Tibial artery (tissue), 4 donors: ENCODE data around the gene TAS2R7.

Experiments
- DNase-seq, 2 donors: peaks; one replicate each; pipeline ENCODE4 v3.0.0-alpha.2; 2019
- H3K27ac ChIP-seq, 2 donors: fragments of 200-600 bp; sonication (generic) in 1 of 2; 1 replicate in 1 of 2; 2 replicates in 1 of 2; pipeline ENCODE4 v1.5.1; 2018 to 2019; ENCODE audit warnings: mild to moderate bottlenecking in 1 of 2
- H3K27me3 ChIP-seq, 2 donors: fragments of 200-600 bp; sonication (generic) in 1 of 2; one replicate each; pipeline versions ENCODE4 v1.5.1 to v1.6.0; 2016 to 2019
- H3K36me3 ChIP-seq, 3 donors: fragments of 200-600 bp; sonication (generic) in 2 of 3; one replicate each; pipeline ENCODE4 v1.5.1; 2016 to 2019; ENCODE audit warnings: mild to moderate bottlenecking in 2 of 3
- H3K4me1 ChIP-seq, 4 donors: fragments of 200-600 bp; sonication (generic) in 2 of 4; 1 replicate in 3 of 4; 2 replicates in 1 of 4; pipeline ENCODE4 v1.5.1; 2016 to 2019
- H3K4me3 ChIP-seq, 2 donors: fragments of 200-600 bp; sonication (generic) in 1 of 2; 1 replicate in 1 of 2; 2 replicates in 1 of 2; pipeline ENCODE4 v1.5.1; 2018 to 2019; ENCODE audit warnings: mild to moderate bottlenecking in 2 of 2
- H3K9me3 ChIP-seq, 3 donors: fragments of 200-600 bp; sonication (generic) in 1 of 3; one replicate each; pipeline ENCODE4 v1.5.1; 2016 to 2019
- CTCF ChIP-seq, 2 experiments: fragments of 200-600 bp in 1 of 2; fragments of 450-650 bp in 1 of 2; IDR thresholded peaks; one replicate each; pipeline ENCODE4 v1.5.1; 2017 to 2019; ENCODE audit warnings: antibody characterized with exemption in 2 of 2, mild to moderate bottlenecking in 1 of 2, moderate library complexity in 1 of 2
- intact Hi-C: fragments of 100-400 bp; cut with DNase I; formaldehyde crosslinking; loops from one replicate; pipeline ENCODE4 v1.15.0; 2023; ENCODE audit warnings: low total_unique reads

Gene TAS2R7

GRCh38 chr12:10838461-10838860 is 36.0 kb upstream of the TAS2R7 start:
- Histone ChIP-seq H3K27me3 (no peaks in the 10 kb centered on the region), H3K27ac (no peak overlapping the region), H3K4me3 (no peak overlapping the region), H3K36me3 (peaks cover 0 to 16% (median 10%) of the 10 kb centered on the region in 3 donors), H3K9me3 (peaks cover 0 to 5% (median 0%) of the 10 kb centered on the region in 3 donors), H3K4me1 (no peaks in the 10 kb centered on the region)
- DNase-seq: no peak
- intact Hi-C loops: no loop called here
- no peak for TF ChIP-seq CTCF (IDR thresholded peaks at IDR 0.05)

GRCh38 chr12:10829994-10830393 is 27.6 kb upstream of the TAS2R7 start:
- no peaks in the 10 kb centered on the region for H3K4me1 ChIP-seq
- intact Hi-C loops: no loop called here
- no peak for DNase-seq
- no peak overlapping the region for H3K27ac ChIP-seq
- TF ChIP-seq CTCF (IDR thresholded peaks at IDR 0.05): no peak
- no peaks in the 10 kb centered on the region for H3K36me3 ChIP-seq
- no peak overlapping the region for H3K4me3 ChIP-seq
- no peaks in the 10 kb centered on the region for H3K9me3 ChIP-seq
- no peaks in the 10 kb centered on the region for H3K27me3 ChIP-seq

GRCh38 chr12:10826258-10826657 is 23.8 kb upstream of the TAS2R7 start, which contains the start of gene TAS2R10:
TSS of gene TAS2R10 (minus strand) at chr12:10826358. CDS start at chr12:10826269, 89 bp downstream.
- Histone ChIP-seq H3K9me3 (no peaks in the 10 kb centered on the region), H3K36me3 (no peaks in the 10 kb centered on the region), H3K27ac (no peak within 1 kb of the TSS), H3K4me3 (no peak within 1 kb of the TSS), H3K4me1 (no peaks in the 10 kb centered on the region), H3K27me3 (no peaks in the 10 kb centered on the region)
- no peak for DNase-seq
- TF ChIP-seq CTCF (IDR thresholded peaks at IDR 0.05): no peak
- intact Hi-C loops: no loop called here

- Histone ChIP-seq H3K27me3 (no peaks in the 10 kb centered on the region), H3K4me3 (no peak overlapping the region), H3K4me1 (no peaks in the 10 kb centered on the region), H3K9me3 (no peaks in the 10 kb centered on the region), H3K36me3 (no peaks in the 10 kb centered on the region), H3K27ac (no peak overlapping the region)
- no peak for TF ChIP-seq CTCF (IDR thresholded peaks at IDR 0.05)
- no peak for DNase-seq
- intact Hi-C loops: no loop called here
Measured at GRCh38 chr12:10824957-10825356, 22.5 kb upstream of the TAS2R7 start.

- no peaks in the 10 kb centered on the region for H3K27me3 ChIP-seq
- H3K9me3 ChIP-seq: no peaks in the 10 kb centered on the region
- TF ChIP-seq CTCF (IDR thresholded peaks at IDR 0.05): no peak
- intact Hi-C loops: no loop called here
- H3K36me3 ChIP-seq: no peaks in the 10 kb centered on the region
- no peak for DNase-seq
- no peak overlapping the region for H3K27ac ChIP-seq
- no peak overlapping the region for H3K4me3 ChIP-seq
- H3K4me1 ChIP-seq: no peaks in the 10 kb centered on the region
Measured at GRCh38 chr12:10811883-10812536, 9.6 kb upstream of the TAS2R7 start.

GRCh38 chr12:10810068-10810467 is 7.6 kb upstream of the TAS2R7 start, which contains the start of gene TAS2R9:
TSS of gene TAS2R9 (minus strand) at chr12:10810168. CDS start at chr12:10810075, 93 bp downstream.
- no peak for TF ChIP-seq CTCF (IDR thresholded peaks at IDR 0.05)

More at GRCh38 chr12:10810068-10810467, 7.6 kb upstream of the TAS2R7 start, which contains the start of gene TAS2R9:
- no peaks in the 10 kb centered on the region for H3K36me3 ChIP-seq
- no peak within 1 kb of the TSS for H3K4me3 ChIP-seq
- H3K27ac ChIP-seq: no peak within 1 kb of the TSS
- intact Hi-C loops: no loop called here
- H3K4me1 ChIP-seq: no peaks in the 10 kb centered on the region
- DNase-seq: no peak
- no peaks in the 10 kb centered on the region for H3K27me3 ChIP-seq
- H3K9me3 ChIP-seq: no peaks in the 10 kb centered on the region
